CD4-positive, alpha-beta T cell (primary cell): ENCODE data around the gene GPX6. TPM values are rescaled to one million over a fixed set of nuclear protein-coding genes. Genes with fewer than 3 reads are reported as not detected.

Experiments used
- ATAC-seq: fragments of 200-7000 bp; cut with Tn5 transposase; one replicate; pipeline ENCODE4 v1.10.0; 2022; ENCODE audit warnings: mild to moderate bottlenecking; ENCODE audit not compliant: poor library complexity
- CTCF ChIA-PET: fragments of 350-600 bp; sonication (Branson Sonifier 250); formaldehyde crosslinking; loops from one replicate; lab custom pipeline; 2021; ENCODE audit warnings: antibody characterized with exemption, inconsistent platforms; lab: Charles Lee
- POLR2A ChIA-PET: fragments of 350-600 bp; sonication (Branson Sonifier 250); formaldehyde crosslinking; loops from one replicate; lab custom pipeline; 2021; ENCODE audit warnings: antibody characterized with exemption, inconsistent platforms; lab: Charles Lee
- DNase-seq, 14 experiments: peaks; one replicate each; pipeline ENCODE4 v3.0.0-alpha.2; 2013 to 2020; ENCODE audit warnings: mixed read lengths in 2 of 14
- H3K27ac ChIP-seq, 2 donors: one replicate each; pipeline versions ENCODE4 v1.5.1 to v1.7.0; 2013; ENCODE audit warnings: low read length in 2 of 2, low read depth in 1 of 2, mild to moderate bottlenecking in 1 of 2
- H3K27me3 ChIP-seq, 2 experiments: 1 replicate in 1 of 2; 2 replicates in 1 of 2; pipeline versions ENCODE4 v1.6.1 to v1.7.0; 2013; ENCODE audit warnings: low read length in 2 of 2, control low read depth in 1 of 2, mild to moderate bottlenecking in 1 of 2, moderate library complexity in 1 of 2; ENCODE audit not compliant: insufficient read depth in 2 of 2, control insufficient read depth in 1 of 2
- H3K36me3 ChIP-seq: one replicate; pipeline ENCODE4 v1.6.1; 2013; ENCODE audit warnings: low read length, control low read depth; ENCODE audit not compliant: insufficient read depth
- H3K4me1 ChIP-seq: one replicate; pipeline ENCODE4 v1.6.1; 2013; ENCODE audit warnings: low read length, control low read depth; ENCODE audit not compliant: insufficient read depth
- H3K4me3 ChIP-seq: one replicate; pipeline ENCODE4 v1.5.1; 2013; ENCODE audit warnings: mild to moderate bottlenecking, low read length, moderate library complexity
- H3K9me3 ChIP-seq, 2 experiments: 1 replicate in 1 of 2; 2 replicates in 1 of 2; pipeline versions ENCODE4 v1.6.1 to v1.7.0; 2013; ENCODE audit warnings: low read length in 2 of 2, mild to moderate bottlenecking in 2 of 2, control low read depth in 1 of 2, moderate library complexity in 1 of 2; ENCODE audit not compliant: control insufficient read depth in 1 of 2, insufficient read depth in 1 of 2
- H3K27ac Mint-ChIP-seq: one replicate; pipeline ENCODE4 v1.8.0; 2020; ENCODE audit warnings: mixed read lengths
- H3K27me3 Mint-ChIP-seq: one replicate; pipeline ENCODE4 v1.8.0; 2021; ENCODE audit warnings: mixed read lengths
- H3K36me3 Mint-ChIP-seq: one replicate; pipeline ENCODE4 v1.8.0; 2021; ENCODE audit warnings: low read depth, mixed read lengths
- H3K4me1 Mint-ChIP-seq: one replicate; pipeline ENCODE4 v1.8.0; 2021; ENCODE audit warnings: low read depth, mixed read lengths
- H3K4me3 Mint-ChIP-seq: one replicate; pipeline ENCODE4 v1.8.0; 2020; ENCODE audit warnings: mild to moderate bottlenecking, mixed read lengths
- H3K9me3 Mint-ChIP-seq: one replicate; pipeline ENCODE4 v1.8.0; 2020; ENCODE audit warnings: mixed read lengths
- intact Hi-C, 2 experiments: fragments of 100-400 bp; cut with DNase I in 1 of 2; cut with micrococcal nuclease in 1 of 2; formaldehyde crosslinking; loops; one replicate each; pipeline versions ENCODE4 v1.15.1 to v1.9.0; 2023 to 2025; cut with DNase I, micrococcal nuclease
- total RNA-seq, 174 experiments: library from RNA in 2 of 174; stranded (reverse) in 2 of 174; gene quantifications; one replicate each; pipeline ENCODE4 v1.2.3 and lab custom pipeline; 2021 to 2026
- TF ChIP-seq, protein P1 (sequence below): fragments of 200-600 bp; IDR thresholded peaks from one replicate; pipeline ENCODE4 v1.8.0; 2022; ENCODE audit warnings: antibody characterized with exemption, mild to moderate bottlenecking

GPX6 gene
- total RNA-seq, 2 experiments from 2014 or later: not detected

DNA sequence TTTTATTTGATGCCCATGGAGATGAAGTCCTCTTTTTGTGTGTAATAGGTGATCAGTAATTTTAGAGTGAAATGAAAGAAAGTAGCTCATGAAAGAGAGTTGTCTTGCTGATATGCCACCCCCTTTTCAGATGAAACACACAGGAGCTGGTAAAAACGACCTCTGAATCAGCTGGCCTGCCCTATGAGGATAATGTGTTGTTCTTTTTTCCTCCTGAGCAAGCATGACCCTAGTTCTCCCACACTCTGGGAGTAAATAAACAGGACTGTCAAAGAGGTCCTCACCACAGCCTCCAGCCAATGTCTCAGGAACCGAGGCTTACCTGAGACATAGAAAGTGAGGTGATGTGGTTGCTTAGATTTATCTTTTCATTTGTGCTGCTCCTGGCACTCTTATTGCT is 39.5 kb upstream of the GPX6 start:
- no peaks in the 10 kb centered on the region for H3K9me3 Mint-ChIP-seq
- peaks cover 78% of the 10 kb centered on the region for H3K27me3 Mint-ChIP-seq
- H3K36me3 Mint-ChIP-seq: no peaks in the 10 kb centered on the region
- Histone ChIP-seq H3K27me3 (peaks cover 24 to 60% of the 10 kb centered on the region in 2 experiments), H3K4me1 (no peaks in the 10 kb centered on the region), H3K4me3 (no peak overlapping the region), H3K9me3 (no peaks in the 10 kb centered on the region), H3K36me3 (no peaks in the 10 kb centered on the region), H3K27ac (no peak overlapping the region)
- ATAC-seq: no peak
- no peak for DNase-seq
- H3K4me1 Mint-ChIP-seq: no peaks in the 10 kb centered on the region
- no peak overlapping the region for H3K4me3 Mint-ChIP-seq
- POLR2A ChIA-PET: interaction anchor here (0.9 kb wide), 1 partner anchor 11 kb away, joined by 3 read pairs; no protein-coding TSS in a partner anchor
- CTCF ChIA-PET: no interaction called here
- TF ChIP-seq, protein P1, sequence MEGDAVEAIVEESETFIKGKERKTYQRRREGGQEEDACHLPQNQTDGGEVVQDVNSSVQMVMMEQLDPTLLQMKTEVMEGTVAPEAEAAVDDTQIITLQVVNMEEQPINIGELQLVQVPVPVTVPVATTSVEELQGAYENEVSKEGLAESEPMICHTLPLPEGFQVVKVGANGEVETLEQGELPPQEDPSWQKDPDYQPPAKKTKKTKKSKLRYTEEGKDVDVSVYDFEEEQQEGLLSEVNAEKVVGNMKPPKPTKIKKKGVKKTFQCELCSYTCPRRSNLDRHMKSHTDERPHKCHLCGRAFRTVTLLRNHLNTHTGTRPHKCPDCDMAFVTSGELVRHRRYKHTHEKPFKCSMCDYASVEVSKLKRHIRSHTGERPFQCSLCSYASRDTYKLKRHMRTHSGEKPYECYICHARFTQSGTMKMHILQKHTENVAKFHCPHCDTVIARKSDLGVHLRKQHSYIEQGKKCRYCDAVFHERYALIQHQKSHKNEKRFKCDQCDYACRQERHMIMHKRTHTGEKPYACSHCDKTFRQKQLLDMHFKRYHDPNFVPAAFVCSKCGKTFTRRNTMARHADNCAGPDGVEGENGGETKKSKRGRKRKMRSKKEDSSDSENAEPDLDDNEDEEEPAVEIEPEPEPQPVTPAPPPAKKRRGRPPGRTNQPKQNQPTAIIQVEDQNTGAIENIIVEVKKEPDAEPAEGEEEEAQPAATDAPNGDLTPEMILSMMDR: no peak
- intact Hi-C loops: no loop called here
- no peak overlapping the region for H3K27ac Mint-ChIP-seq

DNA sequence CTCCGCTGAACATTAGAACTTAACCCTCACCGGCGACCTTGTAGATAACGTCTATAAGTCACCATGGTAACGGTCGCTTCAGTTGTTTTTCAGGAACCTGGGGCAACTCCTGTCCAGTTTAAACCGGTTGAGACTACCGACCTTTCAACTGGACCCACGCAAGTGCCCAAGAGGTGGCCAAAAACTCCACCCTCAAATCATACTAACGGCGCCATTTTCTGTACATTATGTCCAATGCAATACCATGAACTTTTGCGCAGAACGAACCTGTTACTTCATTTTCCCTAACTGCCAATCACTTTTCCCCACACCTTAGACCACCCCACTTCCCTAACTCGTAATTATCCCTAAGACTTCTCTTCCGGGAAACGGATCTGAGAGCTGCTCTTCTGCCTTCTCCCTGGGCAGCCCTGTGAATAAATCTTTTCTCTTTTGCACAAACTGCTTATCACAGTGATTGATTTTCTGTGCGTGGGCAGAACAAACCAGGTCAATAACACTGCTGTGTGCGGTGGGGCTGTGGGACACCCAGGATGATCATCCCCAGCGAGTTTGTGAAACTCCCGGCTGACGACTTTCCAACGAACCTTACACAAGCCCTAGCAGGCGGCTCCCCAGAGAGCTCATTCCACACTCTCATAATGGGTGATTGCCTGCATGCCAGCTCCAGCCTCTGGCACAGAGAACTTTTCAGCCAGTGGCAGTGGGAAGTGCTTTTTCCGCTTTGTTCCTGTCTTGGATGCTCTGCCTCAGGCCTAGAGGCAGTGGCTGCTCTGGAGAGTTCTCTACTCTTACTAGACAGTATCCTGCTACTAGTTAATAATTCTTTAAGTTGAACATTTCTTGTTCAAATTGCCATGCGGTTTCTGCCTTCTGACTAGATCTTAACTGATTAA is 38.6 kb upstream of the GPX6 start:
- H3K9me3 Mint-ChIP-seq: no peaks in the 10 kb centered on the region
- H3K27me3 ChIP-seq: peaks cover 24 to 62% of the 10 kb centered on the region in 2 experiments
- peaks cover 78% of the 10 kb centered on the region for H3K27me3 Mint-ChIP-seq
- no peak overlapping the region for H3K27ac ChIP-seq
- POLR2A ChIA-PET: interaction anchor here (0.9 kb wide), 1 partner anchor 10 kb away, joined by 3 read pairs; no protein-coding TSS in a partner anchor
- no peak overlapping the region for H3K27ac Mint-ChIP-seq
- no peak for DNase-seq
- TF ChIP-seq, protein P1: no peak
- H3K9me3 ChIP-seq: no peaks in the 10 kb centered on the region
- no peaks in the 10 kb centered on the region for H3K4me1 Mint-ChIP-seq
- no peak overlapping the region for H3K4me3 ChIP-seq
- H3K4me3 Mint-ChIP-seq: no peak overlapping the region
- ATAC-seq: no peak
- H3K4me1 ChIP-seq: no peaks in the 10 kb centered on the region
- intact Hi-C loops: no loop called here
- no peaks in the 10 kb centered on the region for H3K36me3 ChIP-seq
- H3K36me3 Mint-ChIP-seq: no peaks in the 10 kb centered on the region
- CTCF ChIA-PET: no interaction called here

DNA sequence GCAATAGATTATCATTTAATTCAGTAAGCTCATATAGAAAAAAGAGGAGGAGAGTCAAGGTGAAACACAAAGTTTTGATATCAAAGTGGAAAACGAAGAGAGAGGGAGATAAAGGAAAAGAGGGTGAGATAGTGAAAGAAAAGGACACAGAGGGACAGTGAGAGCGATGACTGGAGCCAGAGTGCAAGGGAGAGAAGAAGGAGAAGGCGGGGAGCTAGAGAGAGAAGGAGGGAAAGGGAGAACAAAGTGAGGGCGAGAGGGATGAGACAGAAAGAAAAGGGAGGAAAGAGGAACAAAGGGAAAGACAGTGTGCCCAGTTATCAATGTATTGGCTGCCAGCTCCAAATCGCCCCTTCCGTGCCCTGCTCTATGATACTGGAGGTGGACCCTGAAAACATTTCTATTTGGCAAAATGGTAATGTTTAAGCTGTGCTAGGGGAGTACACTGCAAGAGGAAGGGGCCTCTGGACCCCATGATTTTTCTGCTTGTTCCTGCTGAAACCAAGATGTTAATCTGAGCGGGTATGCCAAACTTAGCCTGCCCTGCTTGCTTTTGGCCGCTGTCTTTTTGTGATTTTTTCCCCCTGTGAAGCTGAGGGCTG is 37.9 kb upstream of the GPX6 start:
- intact Hi-C loops: no loop called here

More for the DNA sequence above, 37.9 kb upstream of the GPX6 start:
- H3K27ac ChIP-seq: no peak overlapping the region
- Mint-ChIP-seq H3K36me3 (no peaks in the 10 kb centered on the region), H3K4me1 (no peaks in the 10 kb centered on the region), H3K4me3 (no peak overlapping the region), H3K9me3 (no peaks in the 10 kb centered on the region), H3K27me3 (peaks cover 78% of the 10 kb centered on the region), H3K27ac (no peak overlapping the region)
- no peaks in the 10 kb centered on the region for H3K4me1 ChIP-seq
- ChIA-PET CTCF (no interaction called here), POLR2A (no interaction called here)
- H3K9me3 ChIP-seq: no peaks in the 10 kb centered on the region
- DNase-seq (no peak), ATAC-seq (no peak)
- peaks cover 24 to 69% of the 10 kb centered on the region in 2 experiments for H3K27me3 ChIP-seq
- H3K36me3 ChIP-seq: no peaks in the 10 kb centered on the region
- TF ChIP-seq, protein P1: no peak
- no peak overlapping the region for H3K4me3 ChIP-seq
